ENCODE results near the gene DGKZ. TPM values are rescaled to one million over a fixed set of nuclear protein-coding genes. Genes with fewer than 3 reads are reported as not detected.

DGKZ gene
- total and polyA plus RNA-seq, 2 of the 13 experiments (the other 11 are each of a cell fraction or from before 2014, with no cell fraction given): 15.8 to 20.7 TPM

GRCh38 chr11:46392421-46393230 is 45.4 kb downstream of the DGKZ start:
- no TSS peak for BruUV-seq (replicated peaks)
- 2% methylated on average over 34 of the region's 71 CpGs for WGBS (ENCODE audit: low lambda C conversion rate)
- H3K36me3 ChIP-seq (replicated peaks in 1 of 2; ENCODE audit: control insufficient read depth in 1 of 2, insufficient read depth in 2 of 2, low read length in 2 of 2): peaks cover 7 to 15% of the 10 kb centered on the region in 2 experiments; a peak in 4 of 5 replicates
- H3K79me2 ChIP-seq (ENCODE audit: insufficient read depth, low read length): no peaks in the 10 kb centered on the region
- peaks cover 13 to 32% of the 10 kb centered on the region in 2 experiments for H3K27me3 ChIP-seq (ENCODE audit: control insufficient read depth in 1 of 2, insufficient read depth in 2 of 2, low read length in 2 of 2)
- H3K4me1 ChIP-seq (ENCODE audit: insufficient read depth, low read length): peaks cover 41% of the 10 kb centered on the region
- CTCF ChIA-PET (ENCODE audit: low intra/inter-chr PET ratio, low total read pairs): no interaction called here
- ATAC-seq: peak; percentile 74
- peak overlapping the region; percentile 52 to 82 (median 58) for H3K4me3 ChIP-seq (replicated peaks in 1 of 3; ENCODE audit: insufficient read depth in 1 of 3, low read depth in 2 of 3, low read length in 3 of 3)
- no peak overlapping the region for H3K9ac ChIP-seq (ENCODE audit: insufficient read depth, low read depth, low read length)
- no peak overlapping the region for H3K27ac ChIP-seq (ENCODE audit: extremely low read length, insufficient read depth, low read length)
- no peak for FAIRE-seq
- intact Hi-C loops (cut with micrococcal nuclease; ENCODE audit: unreplicated experiment): no loop called here
- DNase-seq (ENCODE audit: low spot score): peak; percentile 66
- H3K9me3 ChIP-seq (ENCODE audit: low read length): no peaks in the 10 kb centered on the region
- peak overlapping the region; percentile 73 for H3K4me2 ChIP-seq (ENCODE audit: low read depth, low read length)
- POLR2A ChIA-PET: interaction anchor here (0.9 to 2.0 kb wide), 7 partner anchors 8 to 219 kb away, joined by 3 to 9 read pairs (median 4); no protein-coding TSS in a partner anchor
- no peak overlapping the region for H2AFZ ChIP-seq (ENCODE audit: low read length)
- peaks cover 15% of the 10 kb centered on the region for H4K20me1 ChIP-seq (ENCODE audit: insufficient read depth, low read length)
- in situ Hi-C loops (cut with HindIII; ENCODE audit: extremely low pct_ligation_motif_present, low pct_unique_long_range_greater_than_20kb): no loop called here
- TF ChIP-seq ATF3 (CRISPR knock-in tag; IDR thresholded peaks at IDR 0.05): peak; percentile 86
- no peak for TF ChIP-seq ZNF550 (CRISPR knock-in tag; IDR thresholded peaks at IDR 0.05; ENCODE audit: borderline replicate concordance)
- peak; percentile 69; the same call in 1 of the 2 replicates for TF ChIP-seq ZFP1 (CRISPR knock-in tag; IDR thresholded peaks at IDR 0.05)
- peak; percentile 98 for TF ChIP-seq ZNF772 (CRISPR knock-in tag; IDR thresholded peaks at IDR 0.05)
- peak; percentile 74; the same call in 1 of the 2 replicates for TF ChIP-seq ZFP36L1 (CRISPR knock-in tag; IDR thresholded peaks at IDR 0.05)
- TF ChIP-seq ZSCAN5A (CRISPR knock-in tag; IDR thresholded peaks at IDR 0.05; ENCODE audit: borderline replicate concordance): no peak
- no peak for TF ChIP-seq NFE2L2 (IDR thresholded peaks at IDR 0.05; ENCODE audit: low read length)
- no peak for TF ChIP-seq CBX2 (IDR thresholded peaks at IDR 0.05; ENCODE audit: low read depth, low read length)
- peak; percentile 47; the same call in 1 of the 2 replicates for TF ChIP-seq CBX2 (CRISPR knock-in tag; IDR thresholded peaks at IDR 0.05; ENCODE audit: low read depth)
- TF ChIP-seq UBTF (CRISPR knock-in tag; IDR thresholded peaks at IDR 0.05): peak; percentile 98
- TF ChIP-seq ZNF180 (CRISPR knock-in tag; IDR thresholded peaks at IDR 0.05; ENCODE audit: borderline replicate concordance, low read depth): peak; percentile 93; the same call in 1 of the 2 replicates
- TF ChIP-seq PRDM10 (CRISPR knock-in tag; IDR thresholded peaks at IDR 0.05; ENCODE audit: low read depth): peak; percentile 82; the same call in 1 of the 2 replicates
- TF ChIP-seq ZNF513 (CRISPR knock-in tag; conservative IDR thresholded peaks at IDR 0.05): no peak

Data from HepG2 (cell line).